BJ (cell line): Measurements from ENCODE around the gene ZMYND11. TPM values are rescaled to one million over a fixed set of nuclear protein-coding genes. Genes with fewer than 3 reads are reported as not detected.
"Not testable (repeated sequence)": the region's sequence is repeated elsewhere in the genome, so short reads cannot be mapped to it uniquely, and the experiment has no call there.

Source experiments
- CTCF ChIA-PET: fragments of 350-600 bp; formaldehyde crosslinking; extraction: SDS; loops from one replicate; lab custom pipeline; 2021; ENCODE audit warnings: antibody characterized with exemption, inconsistent platforms; lab: Yijun Ruan, JAX
- POLR2A ChIA-PET: fragments of 300-600 bp; sonication (Branson Sonifier 250); formaldehyde crosslinking; extraction: SDS; loops from one replicate; lab custom pipeline; 2021; ENCODE audit warnings: antibody characterized with exemption; lab: Charles Lee
- DNase-seq: peaks from one replicate; pipeline ENCODE4 v3.0.0-alpha.2; 2011; ENCODE audit warnings: low read depth
- H3K27me3 ChIP-seq: 2 replicates; pipeline ENCODE4 v1.6.0; 2011; ENCODE audit warnings: low read length; ENCODE audit not compliant: control insufficient read depth, insufficient read depth
- H3K36me3 ChIP-seq: 2 replicates; pipeline ENCODE4 v1.5.1; 2011; ENCODE audit warnings: low read length; ENCODE audit not compliant: control insufficient read depth, insufficient read depth
- H3K4me3 ChIP-seq: 2 replicates; pipeline ENCODE4 v1.5.1; 2011; ENCODE audit warnings: low read depth, mild to moderate bottlenecking, control low read depth, low read length
- polyA plus RNA-seq: library from polyadenylated mRNA; depleted of rRNA; stranded (reverse); fragments of >200 nt; gene quantifications from 2 replicates; pipeline ENCODE4 v1.2.3, GENCODE V29; 2011
- TF ChIP-seq, protein P1 (sequence below): IDR thresholded peaks from 2 replicates; pipeline ENCODE4 v1.5.1; 2011; ENCODE audit warnings: low read depth, mild to moderate bottlenecking, control low read depth, inconsistent platforms, low read length, moderate library complexity; ENCODE audit not compliant: insufficient read depth

Gene ZMYND11
- polyA plus RNA-seq, 1 experiment: 37.6 TPM

DNA sequence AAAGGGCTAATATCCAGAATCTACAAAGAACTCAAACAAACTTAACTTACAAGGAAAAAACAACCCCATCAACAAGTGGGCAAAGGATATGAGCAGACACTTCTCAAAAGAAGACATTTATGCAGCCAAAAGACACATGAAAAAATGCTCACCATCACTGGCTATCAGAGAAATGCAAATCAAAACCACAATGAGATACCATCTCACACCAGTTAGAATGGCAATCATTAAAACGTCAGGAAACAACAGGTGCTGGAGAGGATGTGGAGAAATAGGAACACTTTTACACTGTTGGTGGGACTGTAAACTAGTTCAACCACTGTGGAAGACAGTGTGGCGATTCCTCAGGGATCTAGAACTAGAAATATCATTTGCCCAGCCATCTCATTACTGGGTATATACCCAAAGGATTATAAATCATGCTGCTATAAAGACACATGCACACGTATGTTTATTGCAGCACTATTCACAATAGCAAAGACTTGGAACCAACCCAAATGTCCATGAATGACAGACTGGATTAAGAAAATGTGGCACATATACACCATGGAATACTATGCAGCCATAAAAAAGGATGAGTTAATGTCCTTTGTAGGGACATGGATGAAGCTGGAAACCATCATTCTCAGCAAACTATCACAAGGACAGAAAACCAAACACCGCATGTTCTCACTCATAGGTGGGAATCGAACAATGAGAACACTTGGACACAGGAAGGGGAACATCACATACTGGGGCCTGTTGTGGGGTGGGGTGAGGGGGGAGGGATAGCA is 130.7 kb downstream of the ZMYND11 start:
- POLR2A ChIA-PET, H3K4me3 ChIP-seq, H3K27me3 ChIP-seq, DNase-seq, H3K36me3 ChIP-seq, CTCF ChIA-PET: not testable (repeated sequence)

DNA sequence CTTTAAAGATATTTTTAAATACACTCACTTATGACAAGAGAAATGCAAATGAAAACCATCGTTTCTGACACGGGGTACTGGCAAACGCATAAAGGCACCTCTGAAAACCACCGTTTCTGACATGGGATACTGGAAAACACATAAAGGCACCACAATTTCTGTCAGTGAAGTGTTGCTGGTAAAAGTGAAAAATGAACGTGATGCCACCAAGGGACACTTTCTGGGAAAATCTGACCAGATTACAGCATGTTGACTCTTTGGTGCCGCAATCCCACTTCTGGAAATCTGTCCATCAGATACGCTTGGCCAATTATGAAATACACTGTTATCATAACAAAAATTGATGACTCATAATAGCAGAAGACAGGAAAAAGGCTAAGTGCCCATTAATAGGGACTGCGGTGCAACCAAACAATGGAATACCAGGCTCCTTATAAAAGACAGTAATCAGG is 131.7 kb downstream of the ZMYND11 start:
- ChIA-PET CTCF (no interaction called here), POLR2A (no interaction called here)
- Histone ChIP-seq H3K27me3 (no peaks in the 10 kb centered on the region), H3K36me3 (no peaks in the 10 kb centered on the region), H3K4me3 (no peak overlapping the region)
- TF ChIP-seq, protein P1, sequence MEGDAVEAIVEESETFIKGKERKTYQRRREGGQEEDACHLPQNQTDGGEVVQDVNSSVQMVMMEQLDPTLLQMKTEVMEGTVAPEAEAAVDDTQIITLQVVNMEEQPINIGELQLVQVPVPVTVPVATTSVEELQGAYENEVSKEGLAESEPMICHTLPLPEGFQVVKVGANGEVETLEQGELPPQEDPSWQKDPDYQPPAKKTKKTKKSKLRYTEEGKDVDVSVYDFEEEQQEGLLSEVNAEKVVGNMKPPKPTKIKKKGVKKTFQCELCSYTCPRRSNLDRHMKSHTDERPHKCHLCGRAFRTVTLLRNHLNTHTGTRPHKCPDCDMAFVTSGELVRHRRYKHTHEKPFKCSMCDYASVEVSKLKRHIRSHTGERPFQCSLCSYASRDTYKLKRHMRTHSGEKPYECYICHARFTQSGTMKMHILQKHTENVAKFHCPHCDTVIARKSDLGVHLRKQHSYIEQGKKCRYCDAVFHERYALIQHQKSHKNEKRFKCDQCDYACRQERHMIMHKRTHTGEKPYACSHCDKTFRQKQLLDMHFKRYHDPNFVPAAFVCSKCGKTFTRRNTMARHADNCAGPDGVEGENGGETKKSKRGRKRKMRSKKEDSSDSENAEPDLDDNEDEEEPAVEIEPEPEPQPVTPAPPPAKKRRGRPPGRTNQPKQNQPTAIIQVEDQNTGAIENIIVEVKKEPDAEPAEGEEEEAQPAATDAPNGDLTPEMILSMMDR: no peak
- no peak for DNase-seq

DNA sequence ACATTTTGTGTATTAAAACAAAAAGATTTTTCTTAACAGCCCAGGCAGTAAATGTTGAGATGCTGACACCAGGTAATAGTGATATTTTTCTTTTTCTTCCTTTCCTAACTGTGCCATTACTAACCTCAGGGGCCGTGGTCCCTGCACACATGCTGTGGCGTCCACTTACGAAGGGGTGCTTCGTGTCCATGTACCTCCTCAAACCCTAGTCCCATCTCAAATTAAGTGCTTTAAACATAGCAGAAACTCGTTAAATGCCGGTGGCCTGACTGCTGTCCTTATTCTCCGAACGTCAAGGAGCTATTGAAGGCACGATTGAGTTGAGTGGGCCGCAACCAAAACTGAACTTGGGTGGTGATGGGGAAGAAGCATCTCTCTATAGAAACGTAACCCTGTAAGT is 132.4 kb downstream of the ZMYND11 start:
- DNase-seq: no peak
- ChIA-PET CTCF (no interaction called here), POLR2A (no interaction called here)
- no peaks in the 10 kb centered on the region for H3K27me3 ChIP-seq
- H3K36me3 ChIP-seq: no peaks in the 10 kb centered on the region
- no peak overlapping the region for H3K4me3 ChIP-seq
- TF ChIP-seq, protein P1: no peak

DNA sequence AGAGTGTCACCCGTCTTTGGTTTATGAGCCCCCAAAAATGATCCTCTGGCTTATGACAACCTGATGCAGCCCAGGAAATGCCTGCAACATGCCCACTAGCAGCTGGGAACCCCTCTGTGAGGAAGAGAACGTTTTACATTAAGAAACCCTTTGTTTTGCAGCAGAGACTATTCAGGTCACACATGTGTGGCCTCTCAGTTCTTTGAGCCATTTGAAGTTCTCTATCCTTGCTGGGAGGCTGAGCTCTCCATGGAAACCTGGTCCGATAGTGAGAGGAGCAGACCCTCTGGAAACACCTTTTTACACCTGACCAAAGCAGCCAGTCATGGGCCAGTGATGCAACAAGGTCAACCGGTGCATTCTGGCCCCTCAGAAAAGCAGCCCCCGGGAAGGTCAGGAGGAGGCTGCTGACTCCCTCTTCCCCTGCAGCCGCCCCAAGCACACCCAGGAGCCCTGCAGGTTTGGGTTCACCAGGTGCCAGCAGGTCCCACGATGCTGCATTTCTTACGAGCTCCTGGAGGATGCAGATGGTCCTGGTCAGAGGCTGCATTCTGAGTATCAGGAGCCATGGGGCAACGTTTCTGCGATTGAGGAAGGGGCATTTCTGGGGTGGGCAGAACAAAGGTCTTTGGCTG is 134.3 kb downstream of the ZMYND11 start:
- H3K36me3 ChIP-seq: no peaks in the 10 kb centered on the region
- no peak for DNase-seq
- H3K4me3 ChIP-seq: no peak overlapping the region
- TF ChIP-seq, protein P1: no peak
- ChIA-PET POLR2A (no interaction called here), CTCF (interaction anchor here (1.1 to 1.3 kb wide), 2 partner anchors 9 to 12 kb away, joined by 3 read pairs; no protein-coding TSS in a partner anchor)
- no peaks in the 10 kb centered on the region for H3K27me3 ChIP-seq

DNA sequence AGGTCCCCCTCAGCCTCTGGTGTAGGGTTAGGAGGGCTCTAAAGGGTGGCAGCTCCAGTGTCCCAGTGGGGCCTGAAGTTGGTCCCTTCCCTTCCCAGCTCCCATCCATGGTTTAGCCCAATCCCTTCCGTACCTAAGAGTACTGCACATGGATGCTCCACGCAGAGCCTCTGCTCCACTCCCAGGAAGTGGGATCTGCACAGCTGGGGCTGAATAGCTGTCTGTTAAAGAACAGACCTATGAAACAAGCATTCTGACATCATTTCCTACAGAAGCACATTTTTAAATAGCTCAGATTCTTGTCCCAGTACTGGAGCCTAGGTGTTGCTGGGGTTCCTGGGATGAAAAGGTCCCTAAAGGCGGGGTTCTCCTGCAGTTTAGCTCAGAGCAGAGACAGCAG is 135.9 kb downstream of the ZMYND11 start:
- no peak for DNase-seq
- POLR2A ChIA-PET: no interaction called here
- TF ChIP-seq, protein P1: no peak
- Histone ChIP-seq H3K27me3 (no peaks in the 10 kb centered on the region), H3K36me3 (peaks cover 2% of the 10 kb centered on the region), H3K4me3 (no peak overlapping the region)
- CTCF ChIA-PET: interaction anchor here (0.6 to 0.9 kb wide), 2 partner anchors 21 to 42 kb away, joined by 3 to 4 read pairs; no protein-coding TSS in a partner anchor
